Adrenal gland (tissue), 12 donors: ENCODE data around the gene PRKACA. TPM values are rescaled to one million over a fixed set of nuclear protein-coding genes. Genes with fewer than 3 reads are reported as not detected.

Experiments
- DNase-seq, 7 donors: peaks; one replicate each; pipeline ENCODE4 v3.0.0-alpha.2; 2019 to 2020
- H3K27ac ChIP-seq, 5 donors: fragments of 200-600 bp; sonication (generic) in 4 of 5; 1 replicate in 3 of 5; 2 replicates in 2 of 5; pipeline versions ENCODE4 v1.5.1 to v1.8.0; 2016 to 2020; ENCODE audit warnings: mild to moderate bottlenecking in 1 of 5
- H3K27me3 ChIP-seq: fragments of 200-600 bp; 2 replicates; pipeline ENCODE4 v1.8.0; 2021
- H3K36me3 ChIP-seq, 2 donors: fragments of 200-600 bp; replicated peaks in 1 of 2; 1 replicate in 1 of 2; 2 replicates in 1 of 2; pipeline versions ENCODE4 v1.5.1 to v1.8.0; 2018 to 2022
- H3K4me1 ChIP-seq, 2 donors: fragments of 200-600 bp; replicated peaks in 1 of 2; 1 replicate in 1 of 2; 2 replicates in 1 of 2; pipeline versions ENCODE4 v1.5.1 to v1.8.0; 2018 to 2021
- H3K4me3 ChIP-seq, 4 donors: fragments of 200-600 bp; sonication (generic) in 3 of 4; one replicate each; pipeline ENCODE4 v1.5.1; 2016 to 2018
- H3K9me3 ChIP-seq, 3 donors: fragments of 200-600 bp; sonication (generic) in 1 of 3; replicated peaks in 1 of 3; 1 replicate in 2 of 3; 2 replicates in 1 of 3; pipeline versions ENCODE4 v1.5.1 to v1.8.0; 2016 to 2021
- POLR2A ChIP-seq, 2 donors: fragments of 450-650 bp; IDR thresholded peaks; one replicate each; pipeline ENCODE4 v1.6.1; 2017; ENCODE audit warnings: antibody characterized with exemption in 2 of 2, mild to moderate bottlenecking in 2 of 2, moderate library complexity in 1 of 2
- WGBS, 4 donors: extraction: QIAGEN DNeasy Blood & Tissue Kit in 2 of 4; methylation state at CpG; one replicate each; pipeline versions ENCODE4 v1.1.5 to v1.1.7; 2013 to 2017; 5-methylcytosine and 5-hydroxymethylcytosine counted together
- intact Hi-C, 2 donors: fragments of 100-400 bp; cut with DNase I; formaldehyde crosslinking; loops; one replicate each; pipeline versions ENCODE4 v1.14.1 to v1.15.0; 2022 to 2023
- polyA plus RNA-seq, 3 donors: library from polyadenylated mRNA; stranded (reverse); fragments of 200-250 nt in 2 of 3; fragments of 350-450 nt in 1 of 3; fragmentation: Illumina TruSeq in 1 of 3; extraction: RNeasy Lipid Tissue Mini Kit (QIAGEN cat#74804) in 1 of 3; gene quantifications; one replicate each; pipeline ENCODE4 v1.2.3, GENCODE V29; 2013 to 2014
- total RNA-seq, 9 donors: library from RNA; depleted of rRNA in 4 of 9; stranded (reverse); fragments of >200 nt in 4 of 9; fragments of 120-200 nt in 1 of 9; fragmentation: NEBNext Ultra II Directional in 1 of 9; extraction: Animal tissue kit (Norgen Biotek cat#: 25700) in 1 of 9; gene quantifications; one replicate each; pipeline versions ENCODE4 v1.1.0 to v1.2.4, GENCODE V29; 2013 to 2023
- TF ChIP-seq, protein P1 (sequence below), 6 experiments: fragments of 450-650 bp in 4 of 6; fragments of 200-600 bp in 2 of 6; sonication (generic) in 1 of 6; IDR thresholded peaks; 1 replicate in 5 of 6; 2 replicates in 1 of 6; pipeline versions ENCODE4 v1.5.1 to v1.8.0; 2016 to 2021; ENCODE audit warnings: antibody characterized with exemption in 6 of 6, mild to moderate bottlenecking in 2 of 6, moderate library complexity in 1 of 6
- donor health status: healthy with polysubstance abuse.
- donor health status: Bipolar disorder and iron deficiency.
- donor health status: DM: yes; HTN: yes; CAD: no.
- donor health status: DM: no; HTN: no; CAD: no.
- donor health status: DM: no; HTN: no; CAD: no.
- donor health status: DM: yes; HTN: yes; CAD: no.

Gene PRKACA
- total and polyA plus RNA-seq, 12 donors, result 74.1 to 457 (median 150) TPM

GRCh38 chr19:14127176-14127575, 9.6 kb upstream of the PRKACA start:
- no peaks in the 10 kb centered on the region for H3K36me3 ChIP-seq
- no peaks in the 10 kb centered on the region for H3K27me3 ChIP-seq
- no peaks in the 10 kb centered on the region for H3K9me3 ChIP-seq
- peak overlapping the region in 4 of 5 donors; percentile 3 to 73 (median 50) for H3K27ac ChIP-seq
- TF ChIP-seq, protein P1, sequence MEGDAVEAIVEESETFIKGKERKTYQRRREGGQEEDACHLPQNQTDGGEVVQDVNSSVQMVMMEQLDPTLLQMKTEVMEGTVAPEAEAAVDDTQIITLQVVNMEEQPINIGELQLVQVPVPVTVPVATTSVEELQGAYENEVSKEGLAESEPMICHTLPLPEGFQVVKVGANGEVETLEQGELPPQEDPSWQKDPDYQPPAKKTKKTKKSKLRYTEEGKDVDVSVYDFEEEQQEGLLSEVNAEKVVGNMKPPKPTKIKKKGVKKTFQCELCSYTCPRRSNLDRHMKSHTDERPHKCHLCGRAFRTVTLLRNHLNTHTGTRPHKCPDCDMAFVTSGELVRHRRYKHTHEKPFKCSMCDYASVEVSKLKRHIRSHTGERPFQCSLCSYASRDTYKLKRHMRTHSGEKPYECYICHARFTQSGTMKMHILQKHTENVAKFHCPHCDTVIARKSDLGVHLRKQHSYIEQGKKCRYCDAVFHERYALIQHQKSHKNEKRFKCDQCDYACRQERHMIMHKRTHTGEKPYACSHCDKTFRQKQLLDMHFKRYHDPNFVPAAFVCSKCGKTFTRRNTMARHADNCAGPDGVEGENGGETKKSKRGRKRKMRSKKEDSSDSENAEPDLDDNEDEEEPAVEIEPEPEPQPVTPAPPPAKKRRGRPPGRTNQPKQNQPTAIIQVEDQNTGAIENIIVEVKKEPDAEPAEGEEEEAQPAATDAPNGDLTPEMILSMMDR (IDR thresholded peaks at IDR 0.05), result no peak
- TF ChIP-seq POLR2A (IDR thresholded peaks at IDR 0.05), result peak in 1 of 2 donors; percentile 14
- H3K4me1 ChIP-seq, result peaks cover 15 to 27% of the 10 kb centered on the region in 2 donors
- 37 to 41% (median 39%) methylated on average over 8 of the region's 8 CpGs; no CpG with 5 or more reads in 1 of the 4 donors for WGBS, 4 donors
- DNase-seq, result peak in 6 of 7 donors; percentile 48 to 80 (median 68)
- H3K4me3 ChIP-seq, result no peak overlapping the region
- intact Hi-C loops, result no loop called here

- H3K36me3 ChIP-seq, result no peaks in the 10 kb centered on the region
- H3K9me3 ChIP-seq, result no peaks in the 10 kb centered on the region
- H3K4me3 ChIP-seq, result no peak overlapping the region
- TF ChIP-seq POLR2A (IDR thresholded peaks at IDR 0.05), result no peak
- TF ChIP-seq, protein P1 (IDR thresholded peaks at IDR 0.05), result no peak
- peaks cover 27 to 34% of the 10 kb centered on the region in 2 donors for H3K4me1 ChIP-seq
- DNase-seq, result no peak
- intact Hi-C loops, result no loop called here
- no peaks in the 10 kb centered on the region for H3K27me3 ChIP-seq
- WGBS, 4 donors, result 89 to 96% (median 95%) methylated on average over 6 of the region's 6 CpGs
- H3K27ac ChIP-seq, result no peak overlapping the region
These were observed 5.4 kb upstream of the PRKACA start for GRCh38 chr19:14122924-14123323.

- DNase-seq, result no peak
- 91 to 97% (median 94%) methylated on average over 7 of the region's 7 CpGs for WGBS, 4 donors
- peak overlapping the region in 3 of 5 donors; percentile 97 to 100 (median 100) for H3K27ac ChIP-seq
These were observed 2.9 kb upstream of the PRKACA start for GRCh38 chr19:14120497-14120780.

DNA sequence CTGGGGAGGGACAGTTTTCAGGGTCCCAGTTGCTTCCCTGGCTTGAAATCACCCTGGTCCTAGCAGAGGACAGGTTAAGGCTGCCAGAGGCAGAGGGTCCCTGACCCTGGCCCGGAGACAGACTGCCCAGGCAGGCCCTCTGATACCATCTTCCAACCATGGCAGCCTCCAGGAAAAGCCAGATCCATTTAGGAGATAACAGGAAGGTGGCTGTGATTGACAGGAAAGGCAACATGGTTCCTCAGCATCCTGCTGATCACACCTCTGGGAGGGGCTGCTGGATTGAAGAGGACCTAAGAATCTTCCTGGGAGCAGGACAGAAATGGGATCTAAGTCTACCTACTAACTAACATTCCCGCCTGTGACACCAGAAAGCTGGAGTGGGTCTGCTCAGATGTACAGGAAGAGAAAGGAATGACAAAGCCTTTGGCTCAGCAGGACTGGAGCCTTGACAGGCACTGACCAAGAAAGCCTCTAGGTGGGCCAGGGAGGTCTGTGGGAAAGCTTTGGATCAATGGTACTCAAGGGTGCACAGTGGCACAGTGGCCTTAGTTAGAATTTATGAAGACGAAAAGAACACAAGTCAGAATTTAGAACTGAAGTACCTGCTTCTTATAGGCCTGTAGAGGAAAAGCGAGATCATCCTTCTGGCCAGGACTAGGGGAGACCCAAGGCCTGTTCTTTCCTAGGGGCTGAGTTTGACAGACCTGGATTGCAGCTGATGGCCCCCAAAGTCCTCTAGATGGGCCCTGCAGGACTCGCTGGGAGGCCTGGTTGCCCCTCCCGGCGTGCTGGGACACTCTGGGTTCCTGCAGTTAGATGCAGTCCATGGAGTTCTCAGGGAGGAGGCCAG, 2.3 kb upstream of the PRKACA start:
- Histone ChIP-seq H3K36me3 (no peaks in the 10 kb centered on the region), H3K27me3 (no peaks in the 10 kb centered on the region), H3K4me1 (peaks cover 35 to 41% of the 10 kb centered on the region in 2 donors), H3K27ac (peak overlapping the region; percentile 89 to 100 (median 97)), H3K4me3 (peak overlapping the region in 1 of 4 donors; percentile 61), H3K9me3 (no peaks in the 10 kb centered on the region)
- TF ChIP-seq POLR2A (IDR thresholded peaks at IDR 0.05), result no peak
- TF ChIP-seq, protein P1 (IDR thresholded peaks at IDR 0.05), result no peak
- intact Hi-C loops, result no loop called here
- no peak for DNase-seq
- WGBS, 4 donors, result 80 to 100% (median 88%) methylated on average over 3 to 7 of the region's 7 CpGs

More at GRCh38 chr19:14120497-14120780, 2.9 kb upstream of the PRKACA start:
- TF ChIP-seq, protein P1 (IDR thresholded peaks at IDR 0.05), result no peak
- TF ChIP-seq POLR2A (IDR thresholded peaks at IDR 0.05), result no peak
- Histone ChIP-seq H3K9me3 (no peaks in the 10 kb centered on the region), H3K4me3 (no peak overlapping the region), H3K4me1 (peaks cover 30 to 36% of the 10 kb centered on the region in 2 donors), H3K36me3 (no peaks in the 10 kb centered on the region), H3K27me3 (no peaks in the 10 kb centered on the region)
- intact Hi-C loops, result no loop called here
